ENCODE results near the gene LHFPL6.

LHFPL6 gene

GRCh38 chr13:39411511-39411910 lies 191.5 kb downstream of the LHFPL6 start:
- no peaks in the 10 kb centered on the region for H3K9me3 ChIP-seq (ENCODE audit: control insufficient read depth in 2 of 2, low read length in 2 of 2)
- H3K9ac ChIP-seq (ENCODE audit: low read depth in 1 of 2, low read length in 2 of 2) = no peak overlapping the region
- H3K4me1 ChIP-seq (ENCODE audit: control insufficient read depth in 2 of 2, insufficient read depth in 2 of 2, low read length in 2 of 2) = peaks cover 0 to 3% of the 10 kb centered on the region in 2 donors
- H3K27me3 ChIP-seq (ENCODE audit: control insufficient read depth in 2 of 2, insufficient read depth in 2 of 2, low read length in 2 of 2) = no peaks in the 10 kb centered on the region
- H3K4me3 ChIP-seq (ENCODE audit: low read length in 2 of 2) = no peak overlapping the region
- no peak overlapping the region for H3K27ac ChIP-seq (ENCODE audit: low read depth in 2 of 2, low read length in 2 of 2)
- H3K36me3 ChIP-seq (ENCODE audit: control insufficient read depth in 2 of 2, insufficient read depth in 2 of 2, low read length in 2 of 2) = no peaks in the 10 kb centered on the region

GRCh38 chr13:39410964-39411363 lies 192.0 kb downstream of the LHFPL6 start:
- no peak overlapping the region for H3K9ac ChIP-seq (ENCODE audit: low read depth in 1 of 2, low read length in 2 of 2)
- H3K27me3 ChIP-seq (ENCODE audit: control insufficient read depth in 2 of 2, insufficient read depth in 2 of 2, low read length in 2 of 2) = no peaks in the 10 kb centered on the region
- peaks cover 0 to 3% of the 10 kb centered on the region in 2 donors for H3K4me1 ChIP-seq (ENCODE audit: control insufficient read depth in 2 of 2, insufficient read depth in 2 of 2, low read length in 2 of 2)
- H3K9me3 ChIP-seq (ENCODE audit: control insufficient read depth in 2 of 2, low read length in 2 of 2) = no peaks in the 10 kb centered on the region
- H3K36me3 ChIP-seq (ENCODE audit: control insufficient read depth in 2 of 2, insufficient read depth in 2 of 2, low read length in 2 of 2) = no peaks in the 10 kb centered on the region
- no peak overlapping the region for H3K4me3 ChIP-seq (ENCODE audit: low read length in 2 of 2)
- H3K27ac ChIP-seq (ENCODE audit: low read depth in 2 of 2, low read length in 2 of 2) = no peak overlapping the region

GRCh38 chr13:39410096-39410901 lies 192.7 kb downstream of the LHFPL6 start:
- no peaks in the 10 kb centered on the region for H3K9me3 ChIP-seq (ENCODE audit: control insufficient read depth in 2 of 2, low read length in 2 of 2)
- peaks cover 0 to 3% of the 10 kb centered on the region in 2 donors for H3K4me1 ChIP-seq (ENCODE audit: control insufficient read depth in 2 of 2, insufficient read depth in 2 of 2, low read length in 2 of 2)
- no peak overlapping the region for H3K9ac ChIP-seq (ENCODE audit: low read depth in 1 of 2, low read length in 2 of 2)
- H3K27me3 ChIP-seq (ENCODE audit: control insufficient read depth in 2 of 2, insufficient read depth in 2 of 2, low read length in 2 of 2) = no peaks in the 10 kb centered on the region
- no peak overlapping the region for H3K4me3 ChIP-seq (ENCODE audit: low read length in 2 of 2)
- no peaks in the 10 kb centered on the region for H3K36me3 ChIP-seq (ENCODE audit: control insufficient read depth in 2 of 2, insufficient read depth in 2 of 2, low read length in 2 of 2)
- no peak overlapping the region for H3K27ac ChIP-seq (ENCODE audit: low read depth in 2 of 2, low read length in 2 of 2)

GRCh38 chr13:39408512-39408911 lies 194.5 kb downstream of the LHFPL6 start:
- no peak overlapping the region for H3K4me3 ChIP-seq (ENCODE audit: low read length in 2 of 2)
- H3K27ac ChIP-seq (ENCODE audit: low read depth in 2 of 2, low read length in 2 of 2) = no peak overlapping the region
- H3K9ac ChIP-seq (ENCODE audit: low read depth in 1 of 2, low read length in 2 of 2) = no peak overlapping the region
- H3K27me3 ChIP-seq (ENCODE audit: control insufficient read depth in 2 of 2, insufficient read depth in 2 of 2, low read length in 2 of 2) = no peaks in the 10 kb centered on the region
- no peaks in the 10 kb centered on the region for H3K9me3 ChIP-seq (ENCODE audit: control insufficient read depth in 2 of 2, low read length in 2 of 2)
- H3K36me3 ChIP-seq (ENCODE audit: control insufficient read depth in 2 of 2, insufficient read depth in 2 of 2, low read length in 2 of 2) = no peaks in the 10 kb centered on the region
- H3K4me1 ChIP-seq (ENCODE audit: control insufficient read depth in 2 of 2, insufficient read depth in 2 of 2, low read length in 2 of 2) = peaks cover 0 to 3% of the 10 kb centered on the region in 2 donors

GRCh38 chr13:39407786-39408185 lies 195.2 kb downstream of the LHFPL6 start:
- H3K4me3 ChIP-seq (ENCODE audit: low read length in 2 of 2) = no peak overlapping the region
- H3K36me3 ChIP-seq (ENCODE audit: control insufficient read depth in 2 of 2, insufficient read depth in 2 of 2, low read length in 2 of 2) = no peaks in the 10 kb centered on the region
- H3K27me3 ChIP-seq (ENCODE audit: control insufficient read depth in 2 of 2, insufficient read depth in 2 of 2, low read length in 2 of 2) = no peaks in the 10 kb centered on the region
- H3K9ac ChIP-seq (ENCODE audit: low read depth in 1 of 2, low read length in 2 of 2) = no peak overlapping the region
- no peak overlapping the region for H3K27ac ChIP-seq (ENCODE audit: low read depth in 2 of 2, low read length in 2 of 2)
- H3K4me1 ChIP-seq (ENCODE audit: control insufficient read depth in 2 of 2, insufficient read depth in 2 of 2, low read length in 2 of 2) = peaks cover 0 to 3% of the 10 kb centered on the region in 2 donors
- no peaks in the 10 kb centered on the region for H3K9me3 ChIP-seq (ENCODE audit: control insufficient read depth in 2 of 2, low read length in 2 of 2)

GRCh38 chr13:39407138-39407537 lies 195.9 kb downstream of the LHFPL6 start:
- no peak overlapping the region for H3K9ac ChIP-seq (ENCODE audit: low read depth in 1 of 2, low read length in 2 of 2)
- H3K27me3 ChIP-seq (ENCODE audit: control insufficient read depth in 2 of 2, insufficient read depth in 2 of 2, low read length in 2 of 2) = no peaks in the 10 kb centered on the region
- H3K4me1 ChIP-seq (ENCODE audit: control insufficient read depth in 2 of 2, insufficient read depth in 2 of 2, low read length in 2 of 2) = peaks cover 0 to 3% of the 10 kb centered on the region in 2 donors
- no peaks in the 10 kb centered on the region for H3K9me3 ChIP-seq (ENCODE audit: control insufficient read depth in 2 of 2, low read length in 2 of 2)
- no peak overlapping the region for H3K27ac ChIP-seq (ENCODE audit: low read depth in 2 of 2, low read length in 2 of 2)
- H3K4me3 ChIP-seq (ENCODE audit: low read length in 2 of 2) = no peak overlapping the region
- H3K36me3 ChIP-seq (ENCODE audit: control insufficient read depth in 2 of 2, insufficient read depth in 2 of 2, low read length in 2 of 2) = no peaks in the 10 kb centered on the region

- H3K9me3 ChIP-seq (ENCODE audit: control insufficient read depth in 2 of 2, low read length in 2 of 2) = no peaks in the 10 kb centered on the region
- H3K9ac ChIP-seq (ENCODE audit: low read depth in 1 of 2, low read length in 2 of 2) = no peak overlapping the region
- no peaks in the 10 kb centered on the region for H3K36me3 ChIP-seq (ENCODE audit: control insufficient read depth in 2 of 2, insufficient read depth in 2 of 2, low read length in 2 of 2)
- no peak overlapping the region for H3K27ac ChIP-seq (ENCODE audit: low read depth in 2 of 2, low read length in 2 of 2)
- H3K27me3 ChIP-seq (ENCODE audit: control insufficient read depth in 2 of 2, insufficient read depth in 2 of 2, low read length in 2 of 2) = no peaks in the 10 kb centered on the region
- peaks cover 0 to 3% of the 10 kb centered on the region in 2 donors for H3K4me1 ChIP-seq (ENCODE audit: control insufficient read depth in 2 of 2, insufficient read depth in 2 of 2, low read length in 2 of 2)
- H3K4me3 ChIP-seq (ENCODE audit: low read length in 2 of 2) = no peak overlapping the region
Observed at GRCh38 chr13:39406688-39407087, 196.3 kb downstream of the LHFPL6 start.

- H3K4me1 ChIP-seq (ENCODE audit: control insufficient read depth in 2 of 2, insufficient read depth in 2 of 2, low read length in 2 of 2) = peaks cover 0 to 3% of the 10 kb centered on the region in 2 donors
- no peaks in the 10 kb centered on the region for H3K27me3 ChIP-seq (ENCODE audit: control insufficient read depth in 2 of 2, insufficient read depth in 2 of 2, low read length in 2 of 2)
- H3K4me3 ChIP-seq (ENCODE audit: low read length in 2 of 2) = no peak overlapping the region
- no peak overlapping the region for H3K27ac ChIP-seq (ENCODE audit: low read depth in 2 of 2, low read length in 2 of 2)
- no peaks in the 10 kb centered on the region for H3K36me3 ChIP-seq (ENCODE audit: control insufficient read depth in 2 of 2, insufficient read depth in 2 of 2, low read length in 2 of 2)
- H3K9me3 ChIP-seq (ENCODE audit: control insufficient read depth in 2 of 2, low read length in 2 of 2) = no peaks in the 10 kb centered on the region
- no peak overlapping the region for H3K9ac ChIP-seq (ENCODE audit: low read depth in 1 of 2, low read length in 2 of 2)
Observed at GRCh38 chr13:39405596-39406205, 197.3 kb downstream of the LHFPL6 start.

- no peak overlapping the region for H3K9ac ChIP-seq (ENCODE audit: low read depth in 1 of 2, low read length in 2 of 2)
- H3K9me3 ChIP-seq (ENCODE audit: control insufficient read depth in 2 of 2, low read length in 2 of 2) = no peaks in the 10 kb centered on the region
- H3K27me3 ChIP-seq (ENCODE audit: control insufficient read depth in 2 of 2, insufficient read depth in 2 of 2, low read length in 2 of 2) = no peaks in the 10 kb centered on the region
- no peaks in the 10 kb centered on the region for H3K4me1 ChIP-seq (ENCODE audit: control insufficient read depth in 2 of 2, insufficient read depth in 2 of 2, low read length in 2 of 2)
- H3K27ac ChIP-seq (ENCODE audit: low read depth in 2 of 2, low read length in 2 of 2) = no peak overlapping the region
- H3K36me3 ChIP-seq (ENCODE audit: control insufficient read depth in 2 of 2, insufficient read depth in 2 of 2, low read length in 2 of 2) = no peaks in the 10 kb centered on the region
- H3K4me3 ChIP-seq (ENCODE audit: low read length in 2 of 2) = no peak overlapping the region
Observed at GRCh38 chr13:39405107-39405506, 197.9 kb downstream of the LHFPL6 start.

GRCh38 chr13:39403106-39403505 lies 199.9 kb downstream of the LHFPL6 start:
- no peaks in the 10 kb centered on the region for H3K36me3 ChIP-seq (ENCODE audit: control insufficient read depth in 2 of 2, insufficient read depth in 2 of 2, low read length in 2 of 2)
- H3K27me3 ChIP-seq (ENCODE audit: control insufficient read depth in 2 of 2, insufficient read depth in 2 of 2, low read length in 2 of 2) = no peaks in the 10 kb centered on the region
- no peak overlapping the region for H3K4me3 ChIP-seq (ENCODE audit: low read length in 2 of 2)
- H3K9ac ChIP-seq (ENCODE audit: low read depth in 1 of 2, low read length in 2 of 2) = no peak overlapping the region
- H3K4me1 ChIP-seq (ENCODE audit: control insufficient read depth in 2 of 2, insufficient read depth in 2 of 2, low read length in 2 of 2) = no peaks in the 10 kb centered on the region
- no peaks in the 10 kb centered on the region for H3K9me3 ChIP-seq (ENCODE audit: control insufficient read depth in 2 of 2, low read length in 2 of 2)
- no peak overlapping the region for H3K27ac ChIP-seq (ENCODE audit: low read depth in 2 of 2, low read length in 2 of 2)
